AG08395 (cell line): Measurements from ENCODE around the gene BRF1.
"Not testable (repeated sequence)": the region's sequence is repeated elsewhere in the genome, so short reads cannot be mapped to it uniquely, and the experiment has no call there.

Experiments used
- DNase-seq: peaks from one replicate; pipeline ENCODE4 v3.0.0; 2012; ENCODE audit warnings: mixed read lengths, low spot score

Gene BRF1

DNA sequence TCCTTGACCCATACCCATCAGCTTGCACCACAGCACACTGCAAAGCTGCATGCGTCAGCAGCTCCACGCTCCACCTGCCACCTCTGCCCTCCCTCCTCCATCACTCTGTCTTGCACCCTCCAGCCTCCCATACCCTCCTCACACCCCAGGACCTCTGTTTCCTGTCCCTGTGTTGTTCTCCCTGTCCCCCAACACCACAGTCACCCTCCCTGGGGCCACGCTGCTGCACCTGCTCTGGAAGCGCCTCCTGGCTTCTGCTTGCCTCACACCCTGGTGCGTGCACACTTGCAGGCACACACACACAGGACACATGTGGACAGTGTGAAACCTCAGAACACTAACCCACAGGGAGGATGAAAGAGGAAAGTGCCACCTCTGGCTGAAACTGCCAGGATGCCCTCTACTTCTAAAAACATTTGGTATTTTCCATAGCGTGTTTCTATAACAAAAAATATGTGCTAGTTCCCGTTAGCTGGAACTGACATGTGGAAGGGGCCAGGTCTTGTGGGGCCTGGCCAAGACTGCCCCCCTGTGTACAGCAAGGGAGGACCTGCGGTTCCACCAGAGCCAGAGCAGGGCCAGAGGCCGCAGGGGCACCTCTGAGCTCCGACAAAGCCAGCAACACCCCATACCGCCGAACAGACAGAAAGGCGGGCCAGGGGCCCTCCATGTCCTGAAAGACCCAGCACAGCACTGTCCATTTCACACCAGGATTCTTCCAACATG is 10.0 kb downstream of the BRF1 start:
- no peak for DNase-seq

DNA sequence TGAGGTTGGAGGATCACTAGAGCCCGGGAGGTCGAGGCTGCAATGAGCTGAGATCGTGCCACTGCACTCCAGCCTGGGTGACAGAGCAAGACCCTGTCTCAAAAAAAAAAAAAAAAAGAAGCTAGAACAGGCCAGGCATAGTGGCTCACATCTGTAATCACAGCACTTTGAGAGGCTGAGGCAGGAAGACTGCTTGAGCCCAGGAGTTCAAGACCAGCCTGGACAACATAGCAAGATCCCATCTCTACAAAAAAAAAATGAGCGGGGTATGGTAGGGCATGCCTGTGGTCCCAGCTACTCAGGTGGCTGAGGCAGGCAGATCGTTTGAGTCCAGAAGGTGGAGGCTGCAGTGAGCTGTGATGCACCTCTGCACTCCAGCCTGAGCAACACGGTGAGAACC is 11.9 kb downstream of the BRF1 start:
- DNase-seq: not testable (repeated sequence)

DNA sequence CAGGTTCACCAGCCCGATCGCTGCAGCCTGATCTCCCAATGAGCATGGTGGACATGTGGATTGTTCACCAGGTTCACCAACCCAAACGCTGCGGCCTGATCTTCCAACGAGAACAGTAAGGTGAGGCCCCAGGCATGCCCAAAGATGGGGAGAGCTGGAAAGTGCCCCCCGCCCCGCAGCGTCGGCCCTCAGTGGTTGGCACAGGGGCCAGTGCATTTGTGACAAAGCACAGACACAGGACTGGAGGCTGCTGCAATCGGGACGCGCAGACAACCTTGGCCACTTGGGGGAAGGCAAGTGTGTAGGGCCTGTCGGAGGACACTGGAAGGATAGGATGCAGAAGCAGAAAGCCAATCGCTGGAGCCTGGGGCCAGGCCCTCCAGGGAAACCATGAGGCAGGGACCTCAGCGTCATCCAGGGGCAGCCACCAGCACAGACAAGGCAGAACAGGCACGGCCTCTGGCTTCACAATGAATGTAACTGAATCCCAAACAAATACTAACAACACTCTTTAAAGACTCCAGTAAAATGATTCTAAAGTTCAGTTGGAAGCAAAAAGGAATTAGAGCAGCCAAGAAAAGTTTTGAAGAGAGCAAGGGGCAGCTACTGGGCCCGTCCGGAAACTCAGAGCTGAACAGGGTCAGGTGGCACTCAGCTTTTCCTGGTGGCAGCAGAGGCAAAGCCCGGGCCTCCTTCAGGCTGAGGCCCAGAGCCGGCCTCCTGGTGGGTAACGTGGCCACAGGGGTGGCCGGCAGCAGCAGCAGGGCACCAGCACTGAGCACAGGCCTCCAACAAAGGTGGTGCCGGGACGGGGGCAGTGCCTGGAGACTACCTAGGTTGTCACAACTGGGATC is 13.3 kb downstream of the BRF1 start:
- DNase-seq: no peak

DNA sequence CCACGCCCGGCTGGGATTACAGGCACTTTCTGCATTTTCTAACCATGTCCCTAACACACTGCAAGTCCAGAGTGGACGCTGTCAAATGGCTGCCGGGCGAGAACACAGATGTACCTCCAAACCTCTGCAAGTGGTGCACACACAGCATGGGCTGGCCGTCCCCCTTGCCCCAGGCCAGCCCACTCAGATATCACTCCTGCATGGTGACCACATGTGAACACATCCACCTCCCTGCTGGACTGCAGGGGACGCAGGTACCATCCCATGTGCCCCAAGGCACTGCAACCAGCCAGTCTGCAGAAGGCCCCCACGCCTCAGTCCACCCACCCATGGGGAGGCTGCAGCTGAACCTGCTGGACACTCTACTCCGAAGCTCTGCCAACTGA is 14.0 kb downstream of the BRF1 start:
- DNase-seq: no peak

DNA sequence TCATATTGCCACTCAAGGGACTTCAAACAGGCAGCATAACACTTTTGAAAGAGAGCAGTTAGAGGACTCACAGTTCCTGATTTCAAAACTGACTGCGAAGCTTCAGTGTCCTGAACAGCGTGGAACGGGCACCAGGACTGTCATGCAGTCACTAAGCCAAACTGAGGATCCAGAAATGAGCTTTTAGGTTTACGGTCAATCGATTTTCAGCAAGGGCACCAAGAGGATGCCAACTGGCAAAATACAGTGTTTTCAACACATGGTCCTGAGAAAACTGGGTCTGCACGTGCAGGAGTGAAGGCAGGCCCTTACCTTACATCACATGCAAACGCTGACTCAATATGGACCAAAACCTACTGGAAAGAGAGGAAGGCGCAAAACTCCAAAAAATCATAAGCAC is 15.6 kb downstream of the BRF1 start:
- DNase-seq: no peak

DNA sequence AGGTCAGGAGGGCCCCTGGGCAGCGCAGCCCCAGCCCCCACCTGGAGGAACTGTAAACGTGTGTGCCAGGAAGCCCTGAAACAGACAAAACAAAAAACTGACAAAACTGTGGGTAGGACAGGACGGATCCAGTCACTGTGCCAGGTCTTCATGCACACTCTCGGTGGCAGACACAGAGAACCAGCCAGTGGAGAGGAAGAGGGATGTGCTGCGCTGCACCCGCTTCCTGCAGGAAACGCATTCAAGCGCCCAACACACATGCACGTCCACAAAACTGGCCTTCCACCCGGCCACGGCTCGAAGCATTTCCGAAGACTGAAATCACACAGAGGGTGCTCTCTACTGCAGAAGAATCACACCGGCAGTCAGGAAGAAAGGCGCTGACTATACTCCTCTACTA is 16.9 kb downstream of the BRF1 start:
- no peak for DNase-seq

DNA sequence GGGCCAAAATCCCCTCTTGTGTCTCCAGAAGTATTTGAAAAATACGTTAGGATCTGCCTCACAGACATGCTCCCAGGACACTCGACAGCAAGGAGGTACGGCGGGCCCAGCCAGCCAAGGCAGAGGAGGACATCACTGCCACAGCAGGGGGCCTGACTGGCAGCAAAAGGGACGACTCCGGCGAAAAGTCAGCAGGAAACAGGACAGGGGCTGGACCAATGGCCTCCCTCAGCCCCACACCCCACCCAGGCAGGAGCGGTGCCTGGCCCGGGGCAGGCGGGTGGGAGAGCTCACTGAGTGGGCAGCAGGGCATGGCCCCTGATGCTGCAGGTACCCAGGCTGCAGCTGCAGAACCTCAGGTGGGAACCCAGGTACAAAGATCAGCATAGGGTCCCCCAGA is 17.8 kb downstream of the BRF1 start:
- no peak for DNase-seq

DNA sequence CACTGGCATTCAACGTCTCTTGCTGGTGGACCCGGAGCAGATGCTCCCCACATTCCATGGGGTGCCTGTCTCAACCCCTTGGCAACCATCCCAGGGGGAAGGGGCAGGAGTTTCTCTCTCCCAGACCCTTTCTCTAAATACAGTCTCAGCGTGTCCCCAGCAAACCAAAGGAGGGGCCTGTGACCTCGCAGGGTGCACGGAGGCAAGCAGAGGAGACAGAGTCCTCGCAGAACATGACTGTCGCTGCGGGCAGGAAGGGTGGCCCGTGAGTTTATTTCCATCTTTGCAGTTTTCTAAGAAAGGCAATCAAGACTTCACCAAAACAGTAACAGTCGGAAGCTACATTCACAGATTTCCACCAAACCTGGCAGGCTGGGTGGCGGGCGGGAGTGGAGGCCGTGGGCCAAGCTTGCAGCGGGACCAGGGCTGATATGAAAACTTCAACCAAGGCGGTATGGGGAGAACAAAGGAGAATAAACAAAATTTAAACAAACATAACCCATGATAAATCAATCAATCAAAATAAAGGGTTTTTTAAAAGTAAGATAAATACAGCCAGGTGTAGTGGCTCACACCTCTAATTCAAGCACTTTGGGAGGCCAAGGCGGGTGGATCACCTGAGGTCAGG is 18.6 kb downstream of the BRF1 start:
- no peak for DNase-seq

DNA sequence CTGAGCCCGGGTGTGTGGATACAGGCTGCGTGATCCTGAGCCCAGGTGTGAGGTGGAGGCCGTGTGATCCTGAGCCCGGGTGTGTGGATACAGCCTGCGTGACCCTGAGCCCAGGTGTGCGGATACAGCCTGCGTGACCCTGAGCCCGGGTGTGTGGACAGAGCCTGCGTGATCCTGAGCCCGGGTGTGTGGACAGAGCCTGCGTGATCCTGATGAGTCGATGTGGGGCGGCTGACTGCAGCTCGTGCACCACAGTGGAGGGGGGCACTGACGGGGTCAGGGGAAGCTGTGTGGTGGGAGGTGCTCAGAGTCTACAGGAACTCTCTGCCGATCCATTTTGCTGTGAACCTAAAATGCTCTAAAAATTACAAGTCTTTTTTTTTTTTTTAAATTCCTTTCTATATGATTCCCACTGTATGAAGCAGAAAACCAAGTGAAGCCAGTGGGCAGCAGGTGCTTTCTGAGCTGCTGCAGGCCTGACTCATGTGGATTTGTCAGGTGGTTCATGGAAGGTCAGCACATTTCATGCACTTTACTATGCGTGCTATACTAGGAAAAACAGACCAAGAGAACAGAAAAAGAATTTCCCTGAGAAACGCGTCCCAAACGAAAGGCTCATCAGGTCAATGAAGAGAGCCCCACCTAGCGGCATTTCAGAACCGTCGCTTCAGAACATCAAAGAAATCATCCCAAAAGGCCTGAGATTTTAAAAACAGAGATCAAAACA is 19.3 kb downstream of the BRF1 start:
- peak; percentile 77 for DNase-seq

DNA sequence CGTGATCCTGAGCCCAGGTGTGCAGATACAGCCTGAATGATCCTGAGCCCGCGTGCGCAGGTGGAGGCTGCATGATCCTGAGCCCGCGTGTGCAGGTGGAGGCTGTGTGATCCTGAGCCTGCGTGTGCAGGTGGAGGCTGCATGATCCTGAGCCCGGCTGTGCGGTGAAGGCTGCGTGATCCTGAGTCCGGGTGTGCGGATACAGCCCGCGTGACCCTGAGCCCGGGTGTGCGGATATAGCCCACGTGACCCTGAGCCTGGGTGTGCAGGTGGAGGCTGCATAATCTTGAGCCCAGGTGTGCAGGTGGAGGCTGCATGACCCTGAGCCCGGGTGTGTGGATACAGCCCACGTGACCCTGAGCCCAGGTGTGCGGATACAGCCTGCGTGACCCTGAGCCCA is 20.3 kb downstream of the BRF1 start:
- DNase-seq: no peak

DNA sequence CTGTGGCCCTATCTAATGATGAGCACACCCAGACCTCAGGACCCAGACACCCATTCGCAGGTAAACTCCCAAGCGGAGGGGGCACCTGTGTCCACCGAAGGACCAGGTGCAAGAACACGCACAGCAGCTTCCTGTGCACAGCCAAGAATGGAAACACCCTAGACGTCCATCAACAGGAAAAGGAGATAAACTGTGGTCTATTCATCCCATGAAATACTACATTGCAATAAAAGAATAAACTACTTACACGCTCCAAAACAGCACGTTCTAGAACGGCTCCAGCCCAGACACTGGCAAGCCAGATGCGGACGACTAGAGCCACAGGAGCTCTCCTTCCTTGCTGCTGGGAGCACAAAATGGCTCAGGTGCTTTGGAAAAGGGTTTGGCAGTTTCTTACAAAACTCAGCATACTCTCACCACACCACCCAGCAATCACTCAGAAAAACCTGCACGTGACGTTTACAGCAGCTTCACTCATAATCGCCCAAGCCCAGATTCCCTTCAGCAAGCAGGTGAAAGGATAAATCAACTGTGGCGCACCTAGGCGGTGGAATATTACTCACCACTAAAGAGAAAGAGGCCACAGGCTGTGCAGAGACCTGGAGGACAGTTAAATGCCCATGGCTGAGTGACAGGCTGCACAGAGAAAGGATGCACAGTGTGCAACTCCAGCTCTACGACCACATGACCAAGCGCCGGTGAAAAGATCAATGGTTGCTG is 21.0 kb downstream of the BRF1 start:
- DNase-seq: no peak

DNA sequence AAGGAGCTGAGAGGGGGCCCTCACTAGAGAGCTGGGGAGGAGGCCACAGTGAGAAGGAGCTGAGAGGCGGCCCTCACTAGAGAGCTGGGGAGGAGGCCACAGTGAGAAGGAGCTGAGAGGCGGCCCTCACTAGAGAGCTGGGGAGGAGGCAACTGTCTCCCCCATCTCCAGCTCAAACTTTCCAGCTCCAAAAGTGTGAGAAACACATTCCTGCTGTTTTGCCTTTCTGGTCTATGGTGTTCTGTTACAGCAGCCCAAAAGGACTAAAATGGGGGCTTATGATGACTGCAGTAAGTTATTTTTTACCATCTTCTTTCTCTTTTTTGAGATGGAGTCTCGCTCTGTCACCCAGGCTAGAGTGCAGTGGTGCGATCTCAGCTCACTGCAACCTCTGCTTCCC is 23.4 kb downstream of the BRF1 start:
- not testable (repeated sequence) for DNase-seq

DNA sequence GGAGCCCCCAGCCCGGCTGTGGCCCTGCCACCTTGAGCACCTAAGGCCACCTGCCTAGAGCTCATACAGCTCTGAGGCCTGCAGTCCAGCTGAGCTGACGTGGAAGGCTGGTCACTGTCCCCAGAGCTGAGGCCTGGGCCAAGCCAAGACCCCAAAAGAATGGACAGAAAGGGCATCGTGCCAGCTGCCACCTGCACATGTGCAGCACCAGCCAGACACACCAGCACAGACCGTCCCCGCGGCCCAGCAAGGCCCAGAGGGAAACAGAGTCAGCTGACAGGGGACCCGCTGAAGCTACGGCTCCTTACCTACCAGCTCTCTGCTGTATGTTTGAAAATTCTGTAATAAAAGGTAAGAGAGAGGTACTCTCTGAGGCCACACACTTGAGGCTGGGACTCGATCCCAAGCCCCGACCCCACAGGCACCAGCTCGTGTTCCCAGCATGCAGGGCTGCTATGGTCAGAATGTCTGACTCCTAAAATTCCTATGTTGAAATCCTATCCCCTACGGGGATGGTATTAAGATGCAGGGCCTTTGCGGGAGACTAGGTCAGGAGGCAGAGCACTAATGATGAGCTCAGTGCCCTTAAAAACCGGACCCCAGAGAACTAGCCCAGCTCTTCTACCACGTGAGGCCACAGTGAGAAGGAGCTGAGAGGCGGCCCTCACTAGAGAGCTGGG is 25.4 kb downstream of the BRF1 start:
- DNase-seq: peak; percentile 68

DNA sequence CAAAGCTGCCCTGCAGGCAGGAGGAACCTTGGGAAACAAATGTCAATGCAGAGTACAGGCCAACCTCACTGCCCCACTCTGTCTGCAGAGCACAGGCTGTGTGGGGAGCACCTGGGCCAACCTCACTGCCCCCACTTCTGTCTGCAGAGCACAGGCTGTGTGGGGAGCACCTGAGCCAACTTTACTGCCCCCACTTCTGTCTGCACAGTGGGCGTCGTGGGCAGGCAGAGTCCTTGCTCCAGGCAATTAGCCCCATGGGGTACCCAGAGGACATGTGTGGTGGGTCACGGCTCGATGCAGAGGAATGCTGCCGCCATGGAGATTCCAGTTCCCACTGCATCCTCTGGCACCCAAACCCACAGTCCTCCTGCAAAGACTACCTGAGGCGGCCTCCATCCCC is 26.2 kb downstream of the BRF1 start:
- no peak for DNase-seq

DNA sequence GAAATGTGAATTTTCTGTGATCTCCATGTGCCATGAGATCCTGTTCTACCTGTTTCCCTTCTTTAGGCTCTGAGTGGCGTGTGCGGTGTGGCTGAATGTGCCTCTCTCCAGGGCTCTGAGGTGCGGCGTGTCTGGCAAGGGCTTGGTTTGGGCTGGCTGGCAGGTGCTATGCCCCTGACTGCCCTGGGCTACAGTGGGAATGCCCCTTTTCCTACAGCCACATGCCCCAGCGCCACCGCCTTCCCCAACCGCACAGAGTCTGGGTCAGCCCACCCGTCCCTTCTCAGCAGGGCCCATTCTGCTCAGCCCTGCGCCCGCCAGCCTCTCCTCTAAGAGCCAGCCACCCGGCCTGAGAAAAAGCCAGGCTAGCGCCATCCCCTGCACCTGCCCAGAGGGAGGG is 27.7 kb downstream of the BRF1 start:
- no peak for DNase-seq

DNA sequence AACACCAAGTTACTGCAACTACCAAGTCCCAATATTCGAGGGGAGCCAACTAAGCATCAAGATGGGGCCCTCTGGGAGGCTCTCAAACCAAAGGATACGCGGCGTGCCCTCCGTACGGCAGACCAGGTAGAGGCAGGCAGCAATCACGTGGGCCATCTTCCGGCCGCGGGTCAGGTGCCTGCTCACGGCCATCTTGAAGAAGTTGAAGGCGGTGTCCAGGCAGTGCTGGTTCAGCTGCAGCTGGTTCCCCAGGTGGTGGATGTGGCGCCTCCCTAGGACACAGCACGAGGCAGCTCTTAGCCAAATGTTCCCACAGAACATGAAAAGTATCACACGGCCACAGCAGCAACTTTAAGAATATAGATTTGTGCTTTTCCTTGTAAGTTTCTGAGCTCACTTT is 28.2 kb downstream of the BRF1 start:
- no peak for DNase-seq

DNA sequence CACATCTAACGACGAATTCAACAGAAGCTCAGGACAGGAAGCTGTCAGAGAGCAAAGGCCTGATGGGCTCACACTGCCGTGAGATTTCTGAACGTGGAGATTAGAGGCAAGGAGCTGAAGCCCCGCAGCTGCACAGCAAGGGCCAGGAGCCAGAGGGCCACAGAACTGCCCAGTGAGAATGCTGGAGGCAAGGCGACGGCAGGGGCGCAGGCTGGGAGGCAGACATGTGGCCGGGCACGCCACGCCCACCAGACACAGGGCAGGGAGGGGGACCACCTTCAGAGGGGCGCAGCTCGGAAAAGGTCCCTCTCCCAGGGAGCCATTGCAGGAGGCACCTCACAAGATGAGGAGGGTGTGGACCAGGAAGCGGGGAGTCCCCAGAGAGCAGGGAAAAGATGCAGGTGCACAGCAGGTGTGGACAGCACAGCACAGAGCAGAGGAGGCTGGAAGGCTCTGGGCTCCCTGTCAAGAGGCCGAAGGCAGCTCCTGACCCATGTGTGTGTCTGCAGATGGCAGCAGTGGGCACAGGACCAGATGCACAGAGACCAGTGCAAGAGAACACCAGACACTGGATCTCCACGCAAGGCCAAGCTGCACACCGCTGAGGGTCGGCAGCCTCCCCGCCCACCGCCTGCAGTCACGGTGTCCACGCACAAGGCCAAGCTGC is 29.4 kb downstream of the BRF1 start:
- DNase-seq: no peak

DNA sequence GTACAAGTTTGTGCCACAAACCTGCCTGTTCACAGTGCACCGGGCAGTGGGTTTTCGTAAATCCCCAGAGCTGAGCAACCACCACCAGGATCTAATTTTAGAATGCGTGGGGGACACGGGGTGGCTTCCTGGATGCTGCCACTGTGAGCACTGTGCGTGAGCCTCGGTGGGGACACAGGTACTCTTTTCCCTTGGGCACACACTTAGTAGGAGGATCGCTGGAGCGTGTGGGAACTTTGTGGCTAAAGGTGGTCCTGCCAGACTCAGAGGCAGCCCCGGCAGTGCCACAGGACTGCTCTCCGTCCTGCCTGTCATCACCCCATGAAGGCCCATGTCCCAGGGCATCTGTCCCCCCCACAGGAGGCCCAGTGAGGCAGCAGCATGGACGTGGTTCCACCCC is 31.4 kb downstream of the BRF1 start:
- no peak for DNase-seq

DNA sequence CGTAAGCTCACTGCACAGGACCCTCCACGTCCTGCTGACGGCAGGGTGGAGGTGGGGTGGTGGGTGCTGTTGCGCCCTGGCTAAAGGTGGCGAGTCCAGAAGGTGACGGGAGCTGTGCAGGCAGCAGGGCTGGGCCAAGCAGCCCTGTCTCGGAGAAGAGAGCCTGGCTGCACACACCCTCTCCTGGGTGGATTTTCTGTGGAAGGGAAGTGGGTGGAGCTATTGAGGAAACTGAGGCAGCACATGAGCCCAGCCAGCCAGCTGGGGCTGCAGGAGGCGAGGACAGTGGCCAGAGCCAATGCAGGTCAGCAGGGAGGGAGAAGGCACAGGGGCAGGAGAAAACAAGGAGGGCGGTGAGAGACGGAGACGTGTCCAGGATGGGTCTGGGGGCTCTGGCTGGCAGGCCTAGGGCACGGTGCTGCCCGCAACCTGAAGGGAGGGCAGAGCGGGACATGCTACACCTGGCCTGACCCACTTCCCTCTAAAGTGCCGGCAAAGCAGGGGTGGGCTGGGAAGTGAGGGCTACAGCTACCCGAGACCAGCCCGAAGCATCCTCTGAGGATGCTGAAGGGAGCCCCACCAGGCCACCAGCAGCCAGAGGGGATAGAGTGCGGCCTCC is 32.0 kb downstream of the BRF1 start:
- no peak for DNase-seq
